Psoas muscle (tissue), 8 donors: ENCODE measurements around the gene CCDC169. TPM values are rescaled to one million over a fixed set of nuclear protein-coding genes. Genes with fewer than 3 reads are reported as not detected.

Experiments used
- ATAC-seq, 4 donors: fragments of 200-7000 bp; cut with Tn5 transposase; one replicate each; pipeline ENCODE4 v1.9.1; 2020; ENCODE audit warnings: moderate library complexity in 3 of 4, mild to moderate bottlenecking in 2 of 4
- DNase-seq, 2 donors: peaks; one replicate each; pipeline ENCODE4 v3.0.0-alpha.2; 2020
- H3K27ac ChIP-seq: fragments of 200-600 bp; one replicate; pipeline ENCODE4 v1.8.0; 2022
- H3K27me3 ChIP-seq, 3 donors: fragments of 200-600 bp in 1 of 3; one replicate each; pipeline versions ENCODE4 v1.6.1 to v1.8.0; 2013 to 2022; ENCODE audit warnings: low read length in 2 of 3, mild to moderate bottlenecking in 2 of 3, moderate library complexity in 1 of 3; ENCODE audit not compliant: insufficient read depth in 3 of 3
- H3K36me3 ChIP-seq, 2 donors: fragments of 200-600 bp in 1 of 2; one replicate each; pipeline versions ENCODE4 v1.6.1 to v1.8.0; 2013 to 2022; ENCODE audit warnings: low read depth in 1 of 2, mild to moderate bottlenecking in 1 of 2, moderate library complexity in 1 of 2; ENCODE audit not compliant: insufficient read depth in 1 of 2
- H3K4me1 ChIP-seq: fragments of 200-600 bp; one replicate; pipeline ENCODE4 v1.8.0; 2022
- H3K4me3 ChIP-seq: fragments of 200-600 bp; one replicate; pipeline ENCODE4 v1.8.0; 2022; ENCODE audit warnings: mild to moderate bottlenecking
- H3K9me3 ChIP-seq: fragments of 200-600 bp; one replicate; pipeline ENCODE4 v1.8.0; 2022
- WGBS, 3 donors: extraction: QIAGEN DNeasy Blood & Tissue Kit; methylation state at CpG; one replicate each; pipeline versions ENCODE4 v1.1.6 to v1.1.7; 2013; 5-methylcytosine and 5-hydroxymethylcytosine counted together
- intact Hi-C, 2 donors: fragments of 100-400 bp; cut with DNase I; formaldehyde crosslinking; loops; one replicate each; pipeline versions ENCODE4 v1.11.0 to v1.14.2; 2022
- polyA plus RNA-seq, 3 donors: library from polyadenylated mRNA; stranded (reverse); fragments of 200-250 nt; gene quantifications; one replicate each; pipeline ENCODE4 v1.2.3, GENCODE V29; 2013
- total RNA-seq, 4 donors: library from RNA; stranded (reverse); fragmentation: NEBNext Ultra II Directional in 2 of 4; extraction: Animal tissue kit (Norgen Biotek cat#: 25700) in 2 of 4; gene quantifications; one replicate each; pipeline versions ENCODE4 v1.2.1 to v1.2.4, GENCODE V29; 2021 to 2023
- TF ChIP-seq, protein P1 (sequence below): fragments of 200-600 bp; IDR thresholded peaks from one replicate; pipeline ENCODE4 v1.8.0; 2022; ENCODE audit warnings: antibody characterized with exemption
- donor health status: healthy with polysubstance abuse.
- donor health status: DM: no; HTN: no; CAD: no; lungs with moderate emphysema.
- donor health status: Bipolar disorder and iron deficiency.
- donor health status: healthy.
- donor health status: DM: yes; HTN: yes; CAD: no.
- donor health status: DM: no; HTN: no; CAD: no.
- donor health status: DM: no; HTN: no; CAD: no.
- donor health status: DM: yes; HTN: yes; CAD: no.

The CCDC169 gene
- total and polyA plus RNA-seq, 7 donors: 0.17 to 3.5 (median 0.49) TPM; not detected in 1

DNA sequence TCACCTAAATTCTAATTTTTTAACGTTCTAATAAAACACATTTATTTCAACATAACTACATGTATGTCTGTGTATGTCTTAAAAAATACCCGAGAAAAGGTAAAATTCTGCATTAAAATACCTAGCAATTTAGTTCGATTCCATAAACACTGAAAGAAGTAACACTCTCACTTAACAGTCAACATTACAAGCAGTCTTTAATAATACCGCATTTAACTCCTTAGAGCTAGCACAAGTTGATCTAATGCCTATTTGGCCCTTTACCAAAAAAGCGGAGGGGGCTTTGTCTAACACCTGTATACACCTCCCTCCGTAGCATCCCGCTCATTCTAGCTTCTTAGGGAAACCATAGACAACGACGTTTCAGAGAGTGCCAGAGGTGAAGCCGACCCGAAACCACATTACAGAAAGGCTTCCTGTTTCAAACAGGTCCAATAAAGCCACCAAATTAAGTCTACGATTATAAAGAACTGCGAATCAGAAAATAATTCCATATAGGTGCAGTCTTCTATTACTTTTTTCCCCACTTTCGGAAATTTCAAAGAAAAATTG, 47.3 kb upstream of the CCDC169 start:
- ATAC-seq: no peak
- DNase-seq: no peak
- Histone ChIP-seq H3K4me3 (peak overlapping the region; percentile 80), H3K36me3 (no peaks in the 10 kb centered on the region), H3K9me3 (no peaks in the 10 kb centered on the region), H3K27ac (peak overlapping the region; percentile 95), H3K4me1 (peaks cover 17% of the 10 kb centered on the region), H3K27me3 (no peaks in the 10 kb centered on the region)
- WGBS, 3 donors: 5 to 9% (median 7%) methylated on average over 14 of the region's 14 CpGs
- intact Hi-C loops: loop anchor here in 1 of 2 donors (5.0 kb wide), 1 partner anchor 392 kb away; no protein-coding TSS in a partner anchor
- TF ChIP-seq, protein P1, sequence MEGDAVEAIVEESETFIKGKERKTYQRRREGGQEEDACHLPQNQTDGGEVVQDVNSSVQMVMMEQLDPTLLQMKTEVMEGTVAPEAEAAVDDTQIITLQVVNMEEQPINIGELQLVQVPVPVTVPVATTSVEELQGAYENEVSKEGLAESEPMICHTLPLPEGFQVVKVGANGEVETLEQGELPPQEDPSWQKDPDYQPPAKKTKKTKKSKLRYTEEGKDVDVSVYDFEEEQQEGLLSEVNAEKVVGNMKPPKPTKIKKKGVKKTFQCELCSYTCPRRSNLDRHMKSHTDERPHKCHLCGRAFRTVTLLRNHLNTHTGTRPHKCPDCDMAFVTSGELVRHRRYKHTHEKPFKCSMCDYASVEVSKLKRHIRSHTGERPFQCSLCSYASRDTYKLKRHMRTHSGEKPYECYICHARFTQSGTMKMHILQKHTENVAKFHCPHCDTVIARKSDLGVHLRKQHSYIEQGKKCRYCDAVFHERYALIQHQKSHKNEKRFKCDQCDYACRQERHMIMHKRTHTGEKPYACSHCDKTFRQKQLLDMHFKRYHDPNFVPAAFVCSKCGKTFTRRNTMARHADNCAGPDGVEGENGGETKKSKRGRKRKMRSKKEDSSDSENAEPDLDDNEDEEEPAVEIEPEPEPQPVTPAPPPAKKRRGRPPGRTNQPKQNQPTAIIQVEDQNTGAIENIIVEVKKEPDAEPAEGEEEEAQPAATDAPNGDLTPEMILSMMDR: no peak

DNA sequence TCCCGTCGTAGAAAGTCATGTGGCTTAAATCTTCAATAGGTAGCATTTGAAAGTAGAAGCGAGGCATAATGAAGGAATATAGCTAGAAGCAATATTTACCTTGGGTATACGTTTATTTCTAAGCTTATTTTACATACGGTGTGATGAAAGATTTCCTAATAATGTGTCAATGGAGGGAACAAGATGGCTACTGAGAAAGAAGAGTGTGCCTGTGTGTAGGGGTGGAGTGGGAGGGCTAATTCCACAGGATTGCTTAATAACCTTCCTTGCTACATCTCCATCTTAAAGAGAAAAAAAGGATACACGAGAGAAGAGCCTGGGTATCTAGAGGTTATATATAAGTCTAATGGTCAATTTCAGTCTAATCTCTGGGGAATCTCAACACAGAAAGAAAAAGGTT, 46.6 kb upstream of the CCDC169 start:
- ATAC-seq: no peak
- H3K9me3 ChIP-seq: no peaks in the 10 kb centered on the region
- H3K27ac ChIP-seq: peak overlapping the region; percentile 95
- 60 to 73% (median 62%) methylated on average over 6 of the region's 6 CpGs for whole genome bisulfite sequencing, 3 donors
- H3K36me3 ChIP-seq: no peaks in the 10 kb centered on the region
- DNase-seq: no peak
- H3K4me1 ChIP-seq: peaks cover 17% of the 10 kb centered on the region
- intact Hi-C loops: no loop called here
- peak overlapping the region; percentile 80 for H3K4me3 ChIP-seq
- TF ChIP-seq, protein P1: no peak
- H3K27me3 ChIP-seq: no peaks in the 10 kb centered on the region

DNA sequence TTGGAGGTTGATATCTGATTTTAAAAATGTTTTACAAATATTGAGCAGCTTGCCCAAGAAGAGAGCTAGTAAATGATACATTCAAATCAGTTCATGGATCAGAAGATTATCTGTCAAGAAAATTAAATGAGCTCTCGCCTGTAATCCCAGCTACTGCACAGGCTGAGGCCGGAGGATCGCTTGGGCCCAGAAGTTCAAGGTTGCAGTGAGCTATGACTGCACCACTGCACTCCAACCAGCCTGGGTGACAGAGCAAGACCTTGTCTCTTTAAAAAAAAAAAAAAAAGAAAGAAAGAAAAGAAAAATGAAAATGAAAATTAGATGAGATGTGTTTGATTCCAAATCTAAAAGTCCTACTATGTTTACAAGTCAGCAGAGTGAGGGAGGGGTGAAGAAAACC, 46.2 kb upstream of the CCDC169 start:
- no peak for DNase-seq
- intact Hi-C loops: no loop called here
- Histone ChIP-seq H3K27ac (peak overlapping the region; percentile 95), H3K4me3 (peak overlapping the region; percentile 80), H3K36me3 (no peaks in the 10 kb centered on the region), H3K4me1 (peaks cover 19% of the 10 kb centered on the region), H3K27me3 (no peaks in the 10 kb centered on the region), H3K9me3 (no peaks in the 10 kb centered on the region)
- no peak for ATAC-seq
- TF ChIP-seq, protein P1: no peak
- 72 to 83% (median 74%) methylated on average over 3 of the region's 3 CpGs for WGBS, 3 donors

DNA sequence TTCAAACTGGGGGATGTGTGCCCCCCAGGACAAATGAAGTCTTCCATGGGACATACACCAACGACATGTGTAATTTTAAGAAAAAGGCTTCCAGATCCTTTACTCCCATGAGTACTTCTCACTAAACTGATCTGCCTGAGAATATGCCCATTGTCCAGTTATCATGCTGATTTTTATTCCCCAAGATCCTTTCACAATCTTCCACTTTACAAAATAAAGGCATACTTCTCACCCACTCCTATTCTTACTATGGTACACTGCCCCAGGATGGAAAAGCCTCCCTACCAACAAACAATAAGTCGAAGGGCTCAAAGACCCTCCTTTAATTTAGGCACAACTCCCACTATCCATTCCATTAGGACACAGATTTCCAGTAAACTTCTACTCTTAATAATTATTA, 45.1 kb upstream of the CCDC169 start:
- Histone ChIP-seq H3K27ac (no peak overlapping the region), H3K4me3 (no peak overlapping the region), H3K4me1 (peaks cover 25% of the 10 kb centered on the region), H3K9me3 (no peaks in the 10 kb centered on the region), H3K36me3 (no peaks in the 10 kb centered on the region), H3K27me3 (no peaks in the 10 kb centered on the region)
- intact Hi-C loops: no loop called here
- DNase-seq (no peak), ATAC-seq (no peak)
- WGBS, 3 donors: 75 to 76% (median 76%) methylated on average over 2 of the region's 2 CpGs
- TF ChIP-seq, protein P1: no peak

DNA sequence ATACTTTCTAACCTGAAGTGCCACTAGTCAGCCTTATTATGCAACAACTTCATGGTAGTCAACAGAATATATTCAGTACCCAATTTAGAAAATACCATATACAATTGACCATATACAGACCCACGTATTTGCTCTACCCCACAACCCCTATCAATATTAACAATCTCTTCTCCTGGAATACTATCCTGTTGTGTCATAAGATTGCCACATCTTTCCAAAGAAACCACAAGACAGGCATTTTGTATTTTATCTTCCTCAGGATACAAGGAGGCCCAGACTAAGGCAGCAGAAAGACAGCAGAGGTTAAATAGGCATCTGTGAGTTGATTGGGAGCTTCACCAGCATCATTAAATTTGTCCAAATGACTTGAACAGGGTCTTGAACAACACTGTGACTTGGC, 44.1 kb upstream of the CCDC169 start:
- H3K27ac ChIP-seq: no peak overlapping the region
- no peaks in the 10 kb centered on the region for H3K27me3 ChIP-seq
- 69 to 88% (median 70%) methylated on average over 1 of the region's 1 CpG for WGBS, 3 donors
- no peak overlapping the region for H3K4me3 ChIP-seq
- H3K36me3 ChIP-seq: no peaks in the 10 kb centered on the region
- TF ChIP-seq, protein P1: no peak
- DNase-seq (no peak), ATAC-seq (no peak)
- intact Hi-C loops: no loop called here
- peaks cover 27% of the 10 kb centered on the region for H3K4me1 ChIP-seq
- H3K9me3 ChIP-seq: no peaks in the 10 kb centered on the region
